ENCODE measurements around the gene PTPRT. TPM values are rescaled to one million over a fixed set of nuclear protein-coding genes. Genes with fewer than 3 reads are reported as not detected.

PTPRT gene
- total RNA-seq, 1 experiment from 2014 or later, result not detected

DNA sequence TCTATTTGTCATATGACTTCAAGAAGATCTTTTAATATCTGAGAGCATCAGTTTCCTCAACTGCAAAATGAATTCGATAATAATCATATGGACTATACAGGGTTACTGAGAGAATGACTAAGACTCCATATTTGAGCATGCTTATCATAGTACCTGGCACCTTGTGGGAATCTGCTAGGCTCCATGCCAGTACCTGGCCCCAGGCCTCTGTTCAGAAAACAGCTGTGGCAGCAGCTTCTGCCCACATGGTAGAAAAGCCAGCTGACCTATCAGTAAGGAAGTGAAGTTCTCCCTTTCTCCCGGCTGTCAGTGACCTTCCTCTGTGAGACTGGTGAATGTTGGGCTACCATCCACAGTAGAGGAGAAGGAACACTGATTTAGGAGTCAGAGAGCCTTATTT lies 996.6 kb downstream of the PTPRT start:
- TF ChIP-seq, protein P1, sequence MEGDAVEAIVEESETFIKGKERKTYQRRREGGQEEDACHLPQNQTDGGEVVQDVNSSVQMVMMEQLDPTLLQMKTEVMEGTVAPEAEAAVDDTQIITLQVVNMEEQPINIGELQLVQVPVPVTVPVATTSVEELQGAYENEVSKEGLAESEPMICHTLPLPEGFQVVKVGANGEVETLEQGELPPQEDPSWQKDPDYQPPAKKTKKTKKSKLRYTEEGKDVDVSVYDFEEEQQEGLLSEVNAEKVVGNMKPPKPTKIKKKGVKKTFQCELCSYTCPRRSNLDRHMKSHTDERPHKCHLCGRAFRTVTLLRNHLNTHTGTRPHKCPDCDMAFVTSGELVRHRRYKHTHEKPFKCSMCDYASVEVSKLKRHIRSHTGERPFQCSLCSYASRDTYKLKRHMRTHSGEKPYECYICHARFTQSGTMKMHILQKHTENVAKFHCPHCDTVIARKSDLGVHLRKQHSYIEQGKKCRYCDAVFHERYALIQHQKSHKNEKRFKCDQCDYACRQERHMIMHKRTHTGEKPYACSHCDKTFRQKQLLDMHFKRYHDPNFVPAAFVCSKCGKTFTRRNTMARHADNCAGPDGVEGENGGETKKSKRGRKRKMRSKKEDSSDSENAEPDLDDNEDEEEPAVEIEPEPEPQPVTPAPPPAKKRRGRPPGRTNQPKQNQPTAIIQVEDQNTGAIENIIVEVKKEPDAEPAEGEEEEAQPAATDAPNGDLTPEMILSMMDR (IDR thresholded peaks at IDR 0.05; ENCODE audit: unreplicated experiment), result no peak
- CTCF ChIA-PET, result no interaction called here
- H3K27ac Mint-ChIP-seq (ENCODE audit: unreplicated experiment), result no peak overlapping the region
- no peak overlapping the region for H3K4me3 Mint-ChIP-seq (ENCODE audit: low read depth, unreplicated experiment)
- no peak for DNase-seq
- H3K36me3 Mint-ChIP-seq (ENCODE audit: insufficient read depth, unreplicated experiment), result no peaks in the 10 kb centered on the region
- peaks cover 10% of the 10 kb centered on the region for H3K9me3 Mint-ChIP-seq (ENCODE audit: low read depth, unreplicated experiment)
- no peaks in the 10 kb centered on the region for H3K27me3 Mint-ChIP-seq (ENCODE audit: unreplicated experiment)
- H3K4me1 Mint-ChIP-seq (ENCODE audit: low read depth, unreplicated experiment), result no peaks in the 10 kb centered on the region
- intact Hi-C loops (cut with micrococcal nuclease; ENCODE audit: unreplicated experiment), result no loop called here
- BruUV-seq (replicated peaks), result no TSS peak

DNA sequence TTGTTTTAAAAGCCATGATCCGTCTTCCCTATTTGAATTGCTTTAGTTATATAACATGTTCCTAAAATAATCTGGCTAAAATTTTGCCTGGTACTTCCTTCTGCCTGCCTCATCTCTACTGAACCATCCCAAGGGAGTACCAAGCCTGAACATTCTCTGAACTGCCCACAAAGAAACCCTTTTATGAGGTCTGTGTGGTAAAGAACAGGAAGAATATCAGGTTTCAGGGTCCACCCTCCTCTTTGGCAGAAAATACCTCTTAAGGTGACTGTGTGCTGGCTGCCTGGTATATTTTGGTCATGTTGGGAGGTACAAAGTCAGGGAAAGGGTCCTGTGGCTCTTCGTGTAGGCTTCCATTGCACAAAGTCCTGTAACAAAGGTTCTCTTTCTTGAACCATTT lies 997.4 kb downstream of the PTPRT start:
- no peak for DNase-seq
- Mint-ChIP-seq H3K36me3 (ENCODE audit: insufficient read depth, unreplicated experiment) (no peaks in the 10 kb centered on the region), H3K27me3 (ENCODE audit: unreplicated experiment) (no peaks in the 10 kb centered on the region), H3K27ac (ENCODE audit: unreplicated experiment) (no peak overlapping the region), H3K9me3 (ENCODE audit: low read depth, unreplicated experiment) (peaks cover 10% of the 10 kb centered on the region), H3K4me1 (ENCODE audit: low read depth, unreplicated experiment) (no peaks in the 10 kb centered on the region), H3K4me3 (ENCODE audit: low read depth, unreplicated experiment) (no peak overlapping the region)
- intact Hi-C loops (cut with micrococcal nuclease; ENCODE audit: unreplicated experiment), result no loop called here
- TF ChIP-seq, protein P1 (IDR thresholded peaks at IDR 0.05; ENCODE audit: unreplicated experiment), result no peak
- CTCF ChIA-PET, result no interaction called here
- BruUV-seq (replicated peaks), result no TSS peak

DNA sequence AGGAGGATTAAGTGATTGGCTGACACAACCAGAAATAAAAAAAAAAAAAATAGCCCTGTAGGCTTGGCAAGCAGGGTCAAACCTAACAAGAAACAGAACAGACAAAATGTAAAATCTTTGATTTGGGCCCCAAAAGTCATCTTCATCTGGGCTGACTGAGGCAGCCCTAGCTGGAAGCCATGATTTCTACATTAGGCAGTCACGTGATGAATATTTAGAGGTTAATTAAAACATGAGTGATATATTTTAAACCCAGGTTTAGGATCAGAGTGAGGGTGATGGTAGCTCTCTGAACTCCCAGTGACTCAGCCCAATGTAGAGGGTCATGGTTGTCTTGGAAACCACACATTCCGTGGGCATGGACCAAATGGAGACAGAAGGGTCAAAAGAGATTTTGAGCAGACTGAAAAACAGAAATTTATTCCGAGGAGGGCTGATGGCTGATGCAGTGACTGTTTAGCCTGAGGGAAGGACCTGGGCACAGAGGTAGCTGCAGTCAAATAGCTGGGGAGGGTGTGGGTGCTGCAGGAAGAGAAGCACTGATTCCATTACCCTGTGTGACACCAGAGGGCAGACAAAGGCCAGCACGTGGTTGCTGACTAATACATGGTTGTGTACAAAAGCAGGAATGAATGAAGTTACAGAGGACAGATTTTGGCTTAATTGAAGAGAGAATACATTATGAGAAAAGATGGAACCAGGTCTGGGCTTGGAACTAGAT lies 998.4 kb downstream of the PTPRT start:
- Mint-ChIP-seq H3K27ac (ENCODE audit: unreplicated experiment) (no peak overlapping the region), H3K9me3 (ENCODE audit: low read depth, unreplicated experiment) (peaks cover 14% of the 10 kb centered on the region), H3K27me3 (ENCODE audit: unreplicated experiment) (no peaks in the 10 kb centered on the region), H3K4me1 (ENCODE audit: low read depth, unreplicated experiment) (no peaks in the 10 kb centered on the region), H3K36me3 (ENCODE audit: insufficient read depth, unreplicated experiment) (no peaks in the 10 kb centered on the region), H3K4me3 (ENCODE audit: low read depth, unreplicated experiment) (no peak overlapping the region)
- TF ChIP-seq, protein P1 (IDR thresholded peaks at IDR 0.05; ENCODE audit: unreplicated experiment), result no peak
- intact Hi-C loops (cut with micrococcal nuclease; ENCODE audit: unreplicated experiment), result no loop called here
- BruUV-seq (replicated peaks), result no TSS peak
- CTCF ChIA-PET, result no interaction called here
- DNase-seq, result peak; percentile 38

DNA sequence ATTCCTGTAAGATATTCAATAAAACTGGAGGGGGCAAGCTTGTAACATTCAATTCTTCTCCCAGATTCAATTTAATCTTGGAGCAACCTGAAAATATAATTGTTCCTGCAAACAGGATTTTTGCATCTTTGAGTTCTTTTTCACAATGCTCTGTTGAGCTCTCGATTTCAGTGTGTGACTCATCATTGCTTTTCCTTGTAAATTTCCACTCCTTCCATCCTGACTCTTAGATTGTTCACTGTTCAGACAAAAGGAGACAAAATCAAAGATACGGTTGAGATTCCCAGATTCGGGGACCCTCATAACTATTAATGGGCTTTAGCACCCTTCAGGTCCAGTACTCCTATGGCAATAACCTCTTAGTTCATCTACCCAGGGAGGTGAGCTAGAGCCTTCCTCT lies 999.6 kb downstream of the PTPRT start:
- CTCF ChIA-PET, result no interaction called here
- DNase-seq, result no peak
- Mint-ChIP-seq H3K36me3 (ENCODE audit: insufficient read depth, unreplicated experiment) (no peaks in the 10 kb centered on the region), H3K4me3 (ENCODE audit: low read depth, unreplicated experiment) (no peak overlapping the region), H3K27me3 (ENCODE audit: unreplicated experiment) (no peaks in the 10 kb centered on the region), H3K4me1 (ENCODE audit: low read depth, unreplicated experiment) (no peaks in the 10 kb centered on the region), H3K27ac (ENCODE audit: unreplicated experiment) (no peak overlapping the region), H3K9me3 (ENCODE audit: low read depth, unreplicated experiment) (peaks cover 16% of the 10 kb centered on the region)
- intact Hi-C loops (cut with micrococcal nuclease; ENCODE audit: unreplicated experiment), result no loop called here
- TF ChIP-seq, protein P1 (IDR thresholded peaks at IDR 0.05; ENCODE audit: unreplicated experiment), result no peak
- no TSS peak for BruUV-seq (replicated peaks)
